ENCODE data around the gene PIK3R3. TPM values are rescaled to one million over a fixed set of nuclear protein-coding genes. Genes with fewer than 3 reads are reported as not detected.

The PIK3R3 gene
- total RNA-seq, 1 experiment from 2014 or later, result 12.4 TPM

GRCh38 chr1:46160212-46160611 lies 27.8 kb upstream of the PIK3R3 start:
- TF ChIP-seq CTCF (conservative IDR thresholded peaks at IDR 0.05), result no peak
- no peak overlapping the region for H3K4me3 Mint-ChIP-seq

More at GRCh38 chr1:46160212-46160611, 27.8 kb upstream of the PIK3R3 start:
- no peak overlapping the region for H2BK20ac ChIP-seq (ENCODE audit: low read depth, low read length, poor library complexity, severe bottlenecking)
- no peaks in the 10 kb centered on the region for H3K79me2 ChIP-seq (ENCODE audit: insufficient read depth, low read length)
- no peak overlapping the region for H3K9ac ChIP-seq (ENCODE audit: extremely low read depth, insufficient read length, low read length)
- H3K27me3 ChIP-seq (ENCODE audit: insufficient read depth, low read length), result no peaks in the 10 kb centered on the region
- H3K56ac ChIP-seq (ENCODE audit: insufficient read length, low read depth, low read length), result no peak overlapping the region
- H4K8ac ChIP-seq (replicated peaks; ENCODE audit: insufficient read length, low read depth, low read length), result no peak overlapping the region
- no peak overlapping the region for H2BK120ac ChIP-seq (ENCODE audit: low read depth, low read length, poor library complexity, severe bottlenecking)
- H2AFZ ChIP-seq (ENCODE audit: low read length), result no peak overlapping the region
- no peak overlapping the region for H3T11ph ChIP-seq (ENCODE audit: low read length)
- H3K23ac ChIP-seq (ENCODE audit: insufficient read length, low read depth, low read length), result no peak overlapping the region
- H2AK5ac ChIP-seq (ENCODE audit: insufficient read length, low read length), result no peak overlapping the region
- Mint-ChIP-seq H3K27ac (no peak overlapping the region), H3K9me3 (no peaks in the 10 kb centered on the region), H3K27me3 (ENCODE audit: low read depth) (peaks cover 5% of the 10 kb centered on the region; the same call in 1 of the 2 replicates), H3K4me1 (no peaks in the 10 kb centered on the region), H3K36me3 (ENCODE audit: insufficient read depth in 1 of 3, low read depth in 3 of 3) (no peaks in the 10 kb centered on the region)
- H3K4ac ChIP-seq (ENCODE audit: low read depth, low read length), result no peak overlapping the region
- WGBS (ENCODE audit: extremely low coverage, insufficient read length, low lambda C conversion rate), result no CpG with 5 or more reads among the region's 1 CpG
- H3K27ac ChIP-seq (ENCODE audit: insufficient read length, low read depth, low read length), result no peak overlapping the region
- H4K20me1 ChIP-seq (ENCODE audit: control insufficient read depth, insufficient read depth, insufficient read length), result no peaks in the 10 kb centered on the region
- H2BK15ac ChIP-seq (ENCODE audit: low read depth, low read length), result no peak overlapping the region
- no peak overlapping the region for H3K4me2 ChIP-seq (ENCODE audit: insufficient read depth, insufficient read length, low read length)
- H3K23me2 ChIP-seq (ENCODE audit: insufficient read length, low read depth, low read length, poor library complexity, severe bottlenecking), result no peaks in the 10 kb centered on the region
- DNase-seq, result no peak
- no peak overlapping the region for H3K14ac ChIP-seq (ENCODE audit: insufficient read depth, low read length)
- H3K9me3 ChIP-seq (ENCODE audit: control insufficient read depth, low read depth, low read length), result no peaks in the 10 kb centered on the region
- H2BK5ac ChIP-seq (ENCODE audit: insufficient read length, low read length), result no peak overlapping the region
- no peaks in the 10 kb centered on the region for H3K79me1 ChIP-seq (ENCODE audit: insufficient read depth, low read depth, low read length, poor library complexity, severe bottlenecking)
- H3K18ac ChIP-seq (ENCODE audit: insufficient read length, low read depth, low read length), result no peak overlapping the region
- no peak overlapping the region for H4K91ac ChIP-seq (ENCODE audit: insufficient read length, low read depth, low read length)
- H4K5ac ChIP-seq (ENCODE audit: insufficient read length, low read depth, low read length), result no peak overlapping the region
- H3K4me1 ChIP-seq (ENCODE audit: insufficient read depth, low read length), result no peaks in the 10 kb centered on the region
- no peak overlapping the region for H2BK12ac ChIP-seq (ENCODE audit: insufficient read length, low read depth, low read length)

Measured in H9 (cell line).